22Rv1 (cell line): Measurements from ENCODE around the gene HMGCS2.

Source experiments
- H3K27ac ChIP-seq: fragments of 450-650 bp; 2 replicates; pipeline ENCODE4 v1.5.1; 2017
- CTCF ChIP-seq: fragments of 450-650 bp; IDR thresholded peaks from 2 replicates; pipeline ENCODE4 v1.5.1; 2017; ENCODE audit warnings: mild to moderate bottlenecking
- ZFX ChIP-seq: fragments of 450-650 bp; IDR thresholded peaks from 2 replicates; pipeline ENCODE4 v1.6.1; 2017; ENCODE audit warnings: antibody characterized with exemption, borderline replicate concordance

Gene HMGCS2

GRCh38 chr1:119737040-119737682 is 31.5 kb downstream of the HMGCS2 start:
- no peak overlapping the region for H3K27ac ChIP-seq
- TF ChIP-seq CTCF (no peak), ZFX (no peak)

GRCh38 chr1:119736649-119737039 is 32.1 kb downstream of the HMGCS2 start:
- H3K27ac ChIP-seq: no peak overlapping the region
- TF ChIP-seq ZFX (no peak), CTCF (no peak)

GRCh38 chr1:119735217-119735616 is 33.5 kb downstream of the HMGCS2 start:
- TF ChIP-seq ZFX (no peak), CTCF (no peak)
- no peak overlapping the region for H3K27ac ChIP-seq

GRCh38 chr1:119733754-119734153 is 35.0 kb downstream of the HMGCS2 start:
- no peak overlapping the region for H3K27ac ChIP-seq
- TF ChIP-seq ZFX (no peak), CTCF (no peak)

GRCh38 chr1:119732465-119733168 is 36.1 kb downstream of the HMGCS2 start:
- H3K27ac ChIP-seq: no peak overlapping the region
- TF ChIP-seq CTCF: no peak
- no peak for TF ChIP-seq ZFX

- TF ChIP-seq ZFX (no peak), CTCF (no peak)
- H3K27ac ChIP-seq: no peak overlapping the region
Measured at GRCh38 chr1:119731741-119732430, 36.8 kb downstream of the HMGCS2 start.

- no peak overlapping the region for H3K27ac ChIP-seq
- TF ChIP-seq ZFX: no peak
- no peak for TF ChIP-seq CTCF
Measured at GRCh38 chr1:119731060-119731459, 37.6 kb downstream of the HMGCS2 start.
